ENCODE measurements around the gene HDAC4.

Gene HDAC4

DNA sequence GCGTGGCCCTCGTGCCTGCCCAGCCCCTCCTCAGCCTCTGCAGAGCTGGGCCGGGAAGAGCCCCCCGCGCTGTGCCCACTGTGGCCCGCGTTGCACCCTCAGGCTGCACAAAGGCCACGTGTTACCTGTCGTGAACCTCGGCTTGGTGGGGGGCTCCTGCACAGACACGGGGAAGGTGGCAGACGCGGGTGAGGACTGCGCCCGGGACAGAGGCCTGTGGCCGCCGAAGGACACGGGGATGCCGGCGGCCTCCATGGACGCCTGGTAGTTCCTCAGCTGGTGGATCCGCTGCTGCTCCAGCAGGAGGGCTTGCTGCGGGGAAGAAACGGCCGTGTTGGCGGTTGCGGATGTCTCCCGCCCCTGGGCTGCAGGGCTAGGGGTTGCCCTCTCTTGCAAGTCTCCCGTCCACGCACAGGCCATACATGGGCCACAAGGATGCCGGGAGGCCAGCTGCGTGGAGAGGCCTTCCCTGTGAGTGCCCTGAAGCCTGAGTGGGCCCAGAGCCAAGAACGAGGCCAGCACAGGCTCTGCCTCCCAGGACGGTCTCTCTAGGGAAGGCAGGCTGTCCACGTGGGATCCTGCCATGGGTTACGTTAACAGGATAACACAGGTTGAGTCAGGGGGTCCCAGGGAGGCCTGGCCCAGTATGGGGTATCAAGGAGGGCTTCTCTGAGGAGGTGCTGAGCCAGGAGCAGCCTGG, 289.3 kb downstream of the HDAC4 start:
- no peaks in the 10 kb centered on the region for H3K27me3 ChIP-seq (ENCODE audit: insufficient read depth, low read length)
- no peak overlapping the region for H3K27ac ChIP-seq (ENCODE audit: low read depth, low read length, poor library complexity, severe bottlenecking)
- no peaks in the 10 kb centered on the region for H3F3A ChIP-seq (ENCODE audit: insufficient read depth, low read length)
- H3K79me2 ChIP-seq (ENCODE audit: insufficient read depth, low read length): no peaks in the 10 kb centered on the region
- no peak overlapping the region for H3K4me2 ChIP-seq (ENCODE audit: low read length)
- H3K4me3 ChIP-seq (ENCODE audit: low read depth, low read length, poor library complexity, severe bottlenecking): no peak overlapping the region
- H3K9ac ChIP-seq (ENCODE audit: low read length): no peak overlapping the region
- TF ChIP-seq, protein P1, sequence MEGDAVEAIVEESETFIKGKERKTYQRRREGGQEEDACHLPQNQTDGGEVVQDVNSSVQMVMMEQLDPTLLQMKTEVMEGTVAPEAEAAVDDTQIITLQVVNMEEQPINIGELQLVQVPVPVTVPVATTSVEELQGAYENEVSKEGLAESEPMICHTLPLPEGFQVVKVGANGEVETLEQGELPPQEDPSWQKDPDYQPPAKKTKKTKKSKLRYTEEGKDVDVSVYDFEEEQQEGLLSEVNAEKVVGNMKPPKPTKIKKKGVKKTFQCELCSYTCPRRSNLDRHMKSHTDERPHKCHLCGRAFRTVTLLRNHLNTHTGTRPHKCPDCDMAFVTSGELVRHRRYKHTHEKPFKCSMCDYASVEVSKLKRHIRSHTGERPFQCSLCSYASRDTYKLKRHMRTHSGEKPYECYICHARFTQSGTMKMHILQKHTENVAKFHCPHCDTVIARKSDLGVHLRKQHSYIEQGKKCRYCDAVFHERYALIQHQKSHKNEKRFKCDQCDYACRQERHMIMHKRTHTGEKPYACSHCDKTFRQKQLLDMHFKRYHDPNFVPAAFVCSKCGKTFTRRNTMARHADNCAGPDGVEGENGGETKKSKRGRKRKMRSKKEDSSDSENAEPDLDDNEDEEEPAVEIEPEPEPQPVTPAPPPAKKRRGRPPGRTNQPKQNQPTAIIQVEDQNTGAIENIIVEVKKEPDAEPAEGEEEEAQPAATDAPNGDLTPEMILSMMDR (IDR thresholded peaks at IDR 0.05; ENCODE audit: low read length): no peak
- no peak for TF ChIP-seq EZH2 (IDR thresholded peaks at IDR 0.05; ENCODE audit: borderline replicate concordance, low read length)
- H3K4me1 ChIP-seq (ENCODE audit: insufficient read depth, low read length, severe bottlenecking): no peaks in the 10 kb centered on the region
- no peaks in the 10 kb centered on the region for H3K36me3 ChIP-seq (ENCODE audit: insufficient read depth, low read length)
- H2AFZ ChIP-seq (ENCODE audit: low read length): no peak overlapping the region
- no peaks in the 10 kb centered on the region for H4K20me1 ChIP-seq (ENCODE audit: insufficient read depth, low read length)
- H3K9me3 ChIP-seq (ENCODE audit: low read length): no peaks in the 10 kb centered on the region
- H3K9me2 ChIP-seq (ENCODE audit: low read depth, low read length): no peaks in the 10 kb centered on the region

DNA sequence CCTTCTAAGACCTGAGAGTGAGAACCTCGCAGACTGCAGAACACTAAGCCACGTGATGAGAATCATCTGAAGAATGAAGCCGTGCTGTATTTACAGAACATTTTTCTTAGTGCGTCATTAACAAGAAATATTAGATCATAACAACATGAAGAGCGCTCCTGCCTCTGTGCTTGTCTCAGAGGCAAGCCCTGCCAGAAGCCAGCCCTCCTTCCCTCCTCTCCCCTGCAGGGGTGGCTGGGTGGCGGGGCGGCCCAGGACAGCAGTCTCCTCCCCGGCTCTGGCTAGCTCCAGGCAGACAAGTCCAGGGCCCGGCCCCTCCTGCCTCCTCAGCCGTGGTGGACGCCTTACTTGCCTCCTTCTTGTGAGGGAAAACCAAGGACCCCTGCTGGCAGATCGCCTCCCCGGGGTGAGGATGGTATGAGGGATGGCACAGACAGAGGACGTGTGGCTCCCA, 290.2 kb downstream of the HDAC4 start:
- no peak overlapping the region for H3K9ac ChIP-seq (ENCODE audit: low read length)
- no peak overlapping the region for H2AFZ ChIP-seq (ENCODE audit: low read length)
- no peaks in the 10 kb centered on the region for H3K9me2 ChIP-seq (ENCODE audit: low read depth, low read length)
- no peak overlapping the region for H3K4me3 ChIP-seq (ENCODE audit: low read depth, low read length, poor library complexity, severe bottlenecking)
- H4K20me1 ChIP-seq (ENCODE audit: insufficient read depth, low read length): no peaks in the 10 kb centered on the region
- no peaks in the 10 kb centered on the region for H3K27me3 ChIP-seq (ENCODE audit: insufficient read depth, low read length)
- H3K4me2 ChIP-seq (ENCODE audit: low read length): no peak overlapping the region
- no peak overlapping the region for H3K27ac ChIP-seq (ENCODE audit: low read depth, low read length, poor library complexity, severe bottlenecking)
- H3K36me3 ChIP-seq (ENCODE audit: insufficient read depth, low read length): no peaks in the 10 kb centered on the region
- no peak for TF ChIP-seq EZH2 (IDR thresholded peaks at IDR 0.05; ENCODE audit: borderline replicate concordance, low read length)
- TF ChIP-seq, protein P1 (IDR thresholded peaks at IDR 0.05; ENCODE audit: low read length): no peak
- no peaks in the 10 kb centered on the region for H3K4me1 ChIP-seq (ENCODE audit: insufficient read depth, low read length, severe bottlenecking)
- no peaks in the 10 kb centered on the region for H3F3A ChIP-seq (ENCODE audit: insufficient read depth, low read length)
- no peaks in the 10 kb centered on the region for H3K79me2 ChIP-seq (ENCODE audit: insufficient read depth, low read length)
- H3K9me3 ChIP-seq (ENCODE audit: low read length): no peaks in the 10 kb centered on the region

DNA sequence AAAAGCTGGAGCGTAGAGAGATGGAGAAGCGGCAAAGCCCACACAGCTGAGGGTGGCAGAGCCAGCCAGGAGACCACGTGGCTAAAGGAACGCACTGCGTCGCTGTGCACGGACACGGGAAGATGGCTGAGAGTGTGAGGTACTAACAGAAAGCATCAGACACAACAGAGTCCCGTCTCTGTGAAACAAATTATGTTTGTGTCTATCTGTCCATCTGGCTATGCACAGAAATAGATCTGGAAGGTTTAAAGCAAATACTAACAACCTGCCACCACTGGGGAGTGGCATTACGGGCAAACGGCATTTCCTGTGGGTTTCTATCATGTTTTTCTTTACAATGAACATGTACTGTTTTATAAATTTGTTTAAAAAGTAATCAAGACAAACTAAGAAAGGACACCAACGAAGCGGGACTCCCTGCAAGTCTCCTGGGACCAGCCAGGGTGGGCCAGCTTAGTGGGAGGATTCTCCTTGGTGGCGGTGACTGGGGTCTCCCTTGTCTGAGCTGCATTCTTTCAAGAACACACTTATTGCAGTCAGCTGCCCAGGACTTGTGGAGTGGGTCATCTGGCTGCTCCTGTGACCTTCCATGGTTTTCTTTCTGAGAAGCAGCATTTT, 290.8 kb downstream of the HDAC4 start:
- Histone ChIP-seq H3K4me2 (ENCODE audit: low read length) (no peak overlapping the region), H3F3A (ENCODE audit: insufficient read depth, low read length) (no peaks in the 10 kb centered on the region), H3K36me3 (ENCODE audit: insufficient read depth, low read length) (no peaks in the 10 kb centered on the region), H3K4me3 (ENCODE audit: low read depth, low read length, poor library complexity, severe bottlenecking) (no peak overlapping the region), H3K9ac (ENCODE audit: low read length) (no peak overlapping the region), H4K20me1 (ENCODE audit: insufficient read depth, low read length) (no peaks in the 10 kb centered on the region), H3K27me3 (ENCODE audit: insufficient read depth, low read length) (no peaks in the 10 kb centered on the region), H2AFZ (ENCODE audit: low read length) (no peak overlapping the region), H3K4me1 (ENCODE audit: insufficient read depth, low read length, severe bottlenecking) (no peaks in the 10 kb centered on the region), H3K27ac (ENCODE audit: low read depth, low read length, poor library complexity, severe bottlenecking) (no peak overlapping the region), H3K9me3 (ENCODE audit: low read length) (no peaks in the 10 kb centered on the region), H3K79me2 (ENCODE audit: insufficient read depth, low read length) (no peaks in the 10 kb centered on the region), H3K9me2 (ENCODE audit: low read depth, low read length) (no peaks in the 10 kb centered on the region)
- TF ChIP-seq EZH2 (IDR thresholded peaks at IDR 0.05; ENCODE audit: borderline replicate concordance, low read length): no peak
- TF ChIP-seq, protein P1 (IDR thresholded peaks at IDR 0.05; ENCODE audit: low read length): no peak
